HTR-8/SVneo (cell line): ENCODE results near the gene JMJD1C.
"Not testable (repeated sequence)": the region's sequence is repeated elsewhere in the genome, so short reads cannot be mapped to it uniquely, and the experiment has no call there.

Source experiments
- DNase-seq: peaks from one replicate; pipeline ENCODE4 v3.0.0; 2011; ENCODE audit warnings: low spot score, mixed read lengths; ENCODE audit not compliant: insufficient read length
- FAIRE-seq: peaks from 2 replicates; lab custom pipeline; 2011; peaks lifted over from hg19 to GRCh38; lab: Jason Lieb, UNC

Gene JMJD1C

GRCh38 chr10:63155388-63156020, 310.3 kb downstream of the JMJD1C start:
- FAIRE-seq (no peak), DNase-seq (no peak)

GRCh38 chr10:63154546-63155387, 311.0 kb downstream of the JMJD1C start:
- DNase-seq (no peak), FAIRE-seq (no peak)

DNA sequence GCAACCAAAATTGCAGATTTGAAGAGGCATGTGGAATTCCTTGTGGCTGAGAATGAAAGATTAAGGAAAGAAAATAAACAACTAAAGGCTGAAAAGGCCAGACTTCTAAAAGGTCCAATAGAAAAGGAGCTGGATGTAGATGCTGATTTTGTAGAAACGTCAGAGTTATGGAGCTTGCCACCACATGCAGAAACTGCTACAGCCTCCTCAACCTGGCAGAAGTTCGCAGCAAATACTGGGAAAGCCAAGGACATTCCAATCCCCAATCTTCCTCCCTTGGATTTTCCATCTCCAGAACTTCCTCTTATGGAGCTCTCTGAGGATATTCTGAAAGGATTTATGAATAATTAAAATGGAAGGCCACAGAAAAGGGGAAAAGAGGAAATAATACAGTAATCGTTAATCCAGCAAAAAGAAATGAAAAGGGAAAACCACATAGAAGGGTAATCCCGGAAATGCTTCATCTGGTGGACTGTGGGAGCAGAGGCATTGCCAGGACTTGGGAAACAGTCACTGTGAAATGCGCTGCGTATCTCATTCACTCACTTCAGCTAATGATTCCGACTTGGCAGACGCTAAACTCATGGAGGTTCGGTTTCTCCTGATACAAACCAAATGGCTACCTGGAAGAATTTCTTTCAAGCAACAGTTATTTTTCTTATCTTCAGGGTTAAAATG, 311.8 kb downstream of the JMJD1C start:
- FAIRE-seq, DNase-seq: not testable (repeated sequence)

DNA sequence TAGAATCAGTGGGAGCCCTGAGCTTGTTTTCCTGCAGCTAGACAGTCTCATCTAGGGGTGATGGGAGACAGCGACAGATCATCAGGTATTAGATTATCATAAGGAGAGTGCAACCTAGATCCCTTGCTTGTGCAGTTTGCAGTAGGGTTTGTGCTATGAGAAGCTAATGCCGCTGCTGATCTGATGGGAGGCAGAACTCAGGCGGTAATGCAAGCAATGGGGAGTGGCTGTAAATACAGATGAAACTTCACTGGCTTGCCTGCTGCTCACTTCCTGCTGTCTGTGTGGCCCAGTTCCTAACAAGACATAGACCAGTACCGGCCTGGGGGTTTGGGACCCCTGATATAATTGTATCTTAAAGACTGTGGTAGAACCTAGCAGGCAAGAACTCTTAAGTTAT, 315.0 kb downstream of the JMJD1C start:
- FAIRE-seq (no peak), DNase-seq (no peak)

DNA sequence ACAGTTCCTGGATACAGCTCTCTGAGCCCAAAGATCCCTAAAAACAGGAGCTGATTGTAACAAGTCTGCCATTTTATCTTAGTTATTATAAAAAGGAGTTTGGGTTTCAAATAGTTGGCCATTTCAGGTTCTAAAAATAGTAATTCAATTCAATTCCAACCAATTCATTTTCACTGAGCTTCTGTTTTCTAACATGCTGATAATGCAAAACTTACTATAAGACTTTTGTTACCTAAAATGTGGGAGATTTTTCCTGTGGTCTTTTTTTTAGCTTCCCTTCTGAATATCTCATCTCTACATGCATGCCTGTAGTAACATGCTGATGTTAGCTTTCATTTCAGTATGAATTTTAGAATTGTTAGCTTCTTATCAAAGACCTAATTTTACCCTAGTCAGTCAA, 319.3 kb downstream of the JMJD1C start:
- FAIRE-seq (no peak), DNase-seq (no peak)

- DNase-seq, result no peak
- FAIRE-seq, result no peak
These were observed 320.0 kb downstream of the JMJD1C start for GRCh38 chr10:63145782-63146181.

- DNase-seq (no peak), FAIRE-seq (no peak)
These were observed 321.8 kb downstream of the JMJD1C start for GRCh38 chr10:63143987-63144386.

- FAIRE-seq (no peak), DNase-seq (no peak)
These were observed 323.6 kb downstream of the JMJD1C start for GRCh38 chr10:63142136-63142535.

DNA sequence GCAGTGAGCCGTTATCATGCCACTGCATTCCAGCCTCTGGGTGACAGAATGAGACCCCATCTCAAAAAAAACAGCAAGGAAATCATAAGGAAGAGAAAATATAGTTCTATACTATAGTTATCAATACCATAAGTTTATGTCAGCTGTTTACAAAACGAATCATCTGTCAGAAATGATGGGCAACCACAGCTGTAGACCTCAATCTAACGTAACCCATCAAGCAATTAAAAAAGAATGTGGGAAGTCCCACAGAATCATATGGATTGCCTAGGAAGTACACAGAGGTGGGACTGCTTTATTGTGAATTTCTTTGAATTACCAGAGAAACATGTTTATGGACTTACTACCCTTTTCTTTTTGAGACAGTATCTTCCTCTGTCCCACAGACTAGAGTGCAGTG, 325.7 kb downstream of the JMJD1C start:
- FAIRE-seq (no peak), DNase-seq (no peak)

DNA sequence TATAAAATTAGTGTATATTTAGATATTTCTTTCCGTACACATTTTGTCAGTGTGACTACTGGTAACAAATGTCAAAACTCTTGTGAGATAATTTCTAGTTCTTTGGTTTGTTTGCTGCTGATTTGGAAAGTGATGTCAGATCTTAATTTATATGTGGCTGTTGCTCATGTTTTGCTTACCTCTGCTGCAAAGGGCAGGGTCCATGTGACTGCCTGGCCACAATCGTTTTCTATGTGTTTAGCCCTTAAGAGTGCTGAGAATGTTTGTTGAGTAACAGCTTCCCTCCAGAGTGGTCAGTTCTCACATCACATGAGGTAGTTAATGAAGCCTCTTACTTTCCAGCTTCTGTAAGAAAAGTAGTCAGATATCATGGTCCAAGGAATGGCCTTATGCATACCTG, 328.5 kb downstream of the JMJD1C start:
- DNase-seq (no peak), FAIRE-seq (no peak)

DNA sequence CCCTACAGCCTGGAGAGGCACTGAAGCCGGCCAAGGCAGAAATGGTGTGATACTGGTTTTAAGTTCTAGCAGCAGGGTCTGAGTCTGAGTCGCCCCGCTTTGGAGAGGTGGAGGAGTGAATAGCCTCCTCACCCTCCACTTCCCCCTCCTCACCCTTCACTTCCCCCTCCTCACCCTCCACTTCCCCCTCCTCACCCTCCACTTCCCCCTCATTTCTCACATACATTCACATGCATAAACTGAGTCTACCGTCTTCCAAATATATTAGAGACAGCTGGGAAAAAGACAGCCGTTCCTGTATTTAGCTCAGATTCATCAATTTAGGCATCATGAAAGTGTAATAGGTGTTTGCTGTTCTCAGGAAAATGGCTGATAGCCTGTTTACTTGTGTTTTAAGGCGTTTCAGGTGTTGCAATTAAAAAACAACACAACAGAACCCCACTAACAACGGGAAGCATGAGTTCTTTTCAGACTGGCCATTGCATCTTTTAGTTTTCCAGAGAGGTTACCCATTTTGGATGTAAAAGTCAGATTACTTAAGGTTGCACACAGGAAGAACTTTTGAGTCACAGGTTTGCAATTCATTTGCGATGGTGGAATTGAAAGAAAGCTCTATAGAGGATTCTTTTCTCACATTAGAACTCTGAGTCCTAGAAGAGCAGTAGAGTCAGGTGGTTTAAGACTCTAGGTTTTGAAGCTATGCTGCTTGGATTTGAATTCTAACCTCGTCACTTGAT, 331.8 kb downstream of the JMJD1C start:
- no peak for FAIRE-seq

GRCh38 chr10:63133056-63133820, 332.5 kb downstream of the JMJD1C start, which contains the start of gene NRBF2:
Gene NRBF2 (plus strand): TSS chr10:63133328. CDS start chr10:63133471, 143 bp downstream.
- DNase-seq, result peak; percentile 92
- FAIRE-seq, result peak; percentile 98

More for the DNA sequence above, 331.8 kb downstream of the JMJD1C start:
- DNase-seq, result no peak

GRCh38 chr10:63132651-63133055, 333.1 kb downstream of the JMJD1C start:
- FAIRE-seq (no peak), DNase-seq (no peak)

DNA sequence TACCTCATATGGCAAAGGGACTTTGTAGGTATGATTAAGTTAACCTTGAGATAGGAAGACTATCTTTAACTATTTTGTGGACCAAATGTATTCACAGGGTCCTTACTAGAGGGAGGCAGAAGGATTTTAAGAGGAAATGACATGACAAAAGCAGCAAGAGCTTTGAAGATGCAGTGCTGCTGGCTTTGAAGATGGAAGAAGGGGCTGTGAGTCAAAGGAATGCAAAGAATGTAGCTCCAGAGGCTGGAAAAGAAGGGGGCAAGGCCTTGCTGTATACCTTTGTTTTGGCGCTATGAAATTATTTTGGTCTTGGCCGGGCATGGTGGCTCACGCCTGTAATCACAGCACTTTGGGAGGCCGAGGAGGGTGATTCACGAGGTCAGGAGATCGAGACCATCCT, 335.9 kb downstream of the JMJD1C start:
- FAIRE-seq (no peak), DNase-seq (no peak)

- DNase-seq, result no peak
- FAIRE-seq, result no peak
These were observed 337.3 kb downstream of the JMJD1C start for GRCh38 chr10:63128443-63128842.

GRCh38 chr10:63125459-63125858, 340.3 kb downstream of the JMJD1C start:
- DNase-seq (no peak), FAIRE-seq (no peak)

DNA sequence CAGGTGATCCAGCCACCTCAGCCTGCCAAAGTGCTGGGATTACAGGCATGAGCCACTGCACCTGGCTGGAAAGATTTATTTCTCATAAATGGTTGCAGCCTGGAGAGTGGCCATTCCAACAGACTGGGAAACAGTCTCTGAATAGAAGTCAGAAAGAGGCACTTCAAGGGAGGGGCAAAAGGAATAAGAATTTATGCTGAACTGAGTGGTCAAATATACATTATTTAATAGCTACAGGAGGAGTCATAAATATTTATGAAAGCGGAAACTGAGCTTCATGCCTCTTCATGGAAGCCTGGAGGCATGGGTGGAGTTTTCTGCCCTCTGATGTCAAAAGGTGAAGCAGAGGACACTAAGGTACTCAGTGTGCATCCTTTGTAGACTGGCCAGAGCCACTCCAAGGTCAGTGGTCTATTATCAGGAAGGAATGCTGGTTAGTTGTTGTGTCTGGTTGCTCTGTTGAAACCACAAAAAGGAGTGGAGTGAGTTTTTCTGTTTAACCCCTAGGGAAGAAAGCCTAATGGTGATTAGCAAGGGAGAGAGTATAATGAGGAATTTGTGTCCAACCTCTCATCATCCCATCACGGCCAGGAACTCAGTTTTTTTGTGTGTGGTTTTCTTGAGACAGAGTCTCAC, 341.9 kb downstream of the JMJD1C start:
- no peak for FAIRE-seq
- no peak for DNase-seq

DNA sequence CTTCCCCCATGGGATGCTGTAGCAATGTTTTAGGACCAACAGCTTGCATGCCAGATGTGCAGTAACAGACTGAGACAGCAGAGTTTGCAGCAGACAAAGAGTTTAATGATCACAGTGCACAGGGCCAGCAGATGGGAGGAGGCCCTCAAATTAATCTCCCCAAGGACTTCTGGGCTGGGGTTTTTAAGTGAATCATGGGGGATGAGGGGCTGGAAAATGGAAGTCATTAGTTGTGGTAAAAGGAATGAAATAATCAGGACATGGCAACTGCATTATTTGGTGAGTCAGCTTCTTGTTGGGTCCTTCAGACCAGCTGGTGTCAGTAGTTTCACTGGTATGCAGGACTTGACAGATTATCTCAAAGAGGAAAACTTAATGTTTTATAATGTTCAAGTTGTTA, 345.2 kb downstream of the JMJD1C start:
- no peak for DNase-seq
- no peak for FAIRE-seq

DNA sequence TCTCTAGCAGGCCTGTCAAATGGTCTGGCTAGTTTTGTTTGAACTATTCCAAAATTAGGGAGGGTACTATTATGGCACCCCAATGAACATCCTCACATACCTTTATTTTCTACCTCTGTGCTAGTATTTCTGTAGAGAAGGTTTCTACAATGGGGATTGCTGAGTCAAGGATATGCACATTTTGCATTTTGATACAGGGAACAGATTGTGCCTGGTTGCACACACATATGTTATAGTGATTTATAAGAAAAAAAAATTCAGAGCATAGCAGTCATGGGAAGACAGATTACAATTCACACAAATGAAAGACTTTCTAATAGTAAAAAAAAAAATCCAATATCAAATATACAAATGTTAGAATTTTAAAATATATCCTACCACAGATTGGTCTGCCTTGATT, 346.7 kb downstream of the JMJD1C start:
- FAIRE-seq (no peak), DNase-seq (no peak)
